Astrocyte (in vitro differentiated cells and primary cell): ENCODE data around the gene NXN. TPM values are rescaled to one million over a fixed set of nuclear protein-coding genes. Genes with fewer than 3 reads are reported as not detected.

Experiments
- DNase-seq: peaks from one replicate; pipeline ENCODE4 v3.0.0-alpha.2; 2010; ENCODE audit warnings: low read depth
- FAIRE-seq: peaks from 2 replicates; lab custom pipeline; 2011; peaks lifted over from hg19 to GRCh38; lab: Jason Lieb, UNC
- H2AFZ ChIP-seq: 2 replicates; pipeline ENCODE4 v1.6.0; 2012; ENCODE audit warnings: low read depth, low read length, inconsistent platforms
- H3K27ac ChIP-seq: 2 replicates; pipeline ENCODE4 v1.5.1; 2011; ENCODE audit warnings: low read depth, low read length, inconsistent platforms
- H3K27me3 ChIP-seq: 2 replicates; pipeline ENCODE4 v1.6.0; 2011; ENCODE audit warnings: low read length, inconsistent platforms; ENCODE audit not compliant: insufficient read depth
- H3K36me3 ChIP-seq: 2 replicates; pipeline ENCODE4 v1.5.1; 2011; ENCODE audit warnings: low read length, inconsistent platforms; ENCODE audit not compliant: insufficient read depth
- H3K4me1 ChIP-seq: 2 replicates; pipeline ENCODE4 v1.5.1; 2011; ENCODE audit warnings: low read length, inconsistent platforms; ENCODE audit not compliant: insufficient read depth
- H3K4me2 ChIP-seq: 2 replicates; pipeline ENCODE4 v1.6.0; 2012; ENCODE audit warnings: low read length, inconsistent platforms
- H3K4me3 ChIP-seq: 2 replicates; pipeline ENCODE4 v1.5.1; 2011; ENCODE audit warnings: low read depth, mild to moderate bottlenecking, low read length, inconsistent platforms; ENCODE audit not compliant: insufficient read depth
- H3K79me2 ChIP-seq: 2 replicates; pipeline ENCODE4 v1.6.0; 2012; ENCODE audit warnings: mild to moderate bottlenecking, low read length, inconsistent platforms; ENCODE audit not compliant: insufficient read depth
- H3K9ac ChIP-seq: 2 replicates; pipeline ENCODE4 v1.6.0; 2012; ENCODE audit warnings: mild to moderate bottlenecking, low read length, inconsistent platforms
- H3K9me3 ChIP-seq: 2 replicates; pipeline ENCODE4 v1.5.1; 2012; ENCODE audit warnings: low read depth, mild to moderate bottlenecking, low read length, inconsistent platforms; ENCODE audit not compliant: insufficient read depth
- H4K20me1 ChIP-seq: 2 replicates; pipeline ENCODE4 v1.6.0; 2012; ENCODE audit warnings: low read length, inconsistent platforms; ENCODE audit not compliant: insufficient read depth
- H3K27ac Mint-ChIP-seq: one replicate; pipeline ENCODE4 v1.8.0; 2021; ENCODE audit warnings: mild to moderate bottlenecking, mixed read lengths; ENCODE audit not compliant: unreplicated experiment
- H3K27me3 Mint-ChIP-seq: one replicate; pipeline ENCODE4 v1.8.0; 2021; ENCODE audit warnings: low read depth, mixed read lengths; ENCODE audit not compliant: unreplicated experiment
- H3K36me3 Mint-ChIP-seq: one replicate; pipeline ENCODE4 v1.8.0; 2021; ENCODE audit warnings: low read depth, mixed read lengths; ENCODE audit not compliant: unreplicated experiment
- H3K4me1 Mint-ChIP-seq: one replicate; pipeline ENCODE4 v1.8.0; 2021; ENCODE audit warnings: low read depth, mixed read lengths; ENCODE audit not compliant: unreplicated experiment
- H3K4me3 Mint-ChIP-seq: one replicate; pipeline ENCODE4 v1.8.0; 2021; ENCODE audit warnings: mild to moderate bottlenecking, moderate library complexity, mixed read lengths; ENCODE audit not compliant: unreplicated experiment
- H3K9me3 Mint-ChIP-seq: one replicate; pipeline ENCODE4 v1.8.0; 2021; ENCODE audit warnings: mild to moderate bottlenecking, mixed read lengths; ENCODE audit not compliant: unreplicated experiment
- CTCF ChIP-seq: IDR thresholded peaks from 2 replicates; pipeline ENCODE4 v1.5.1; 2011; ENCODE audit warnings: low read depth, mild to moderate bottlenecking, inconsistent platforms, low read length, moderate library complexity; ENCODE audit not compliant: insufficient read depth
- EZH2 ChIP-seq: IDR thresholded peaks from 2 replicates; pipeline ENCODE4 v1.6.1; 2012; ENCODE audit warnings: mild to moderate bottlenecking, low read length, inconsistent platforms; ENCODE audit not compliant: insufficient read depth
- total RNA-seq: library from RNA; stranded (reverse); gene quantifications from 2 replicates; pipeline ENCODE4 v1.2.1, GENCODE V29; 2021

Gene NXN
- total RNA-seq, 1 donor from 2014 or later = 104 TPM

GRCh38 chr17:869567-870525, 109.7 kb downstream of the NXN start:
- Histone ChIP-seq H3K79me2 (peaks cover 43% of the 10 kb centered on the region), H3K27ac (peak overlapping the region; percentile 70), H3K4me1 (peaks cover 23% of the 10 kb centered on the region), H3K4me2 (peak overlapping the region; percentile 68), H4K20me1 (peaks cover 57% of the 10 kb centered on the region), H2AFZ (no peak overlapping the region), H3K36me3 (no peaks in the 10 kb centered on the region), H3K4me3 (no peak overlapping the region), H3K9me3 (no peaks in the 10 kb centered on the region), H3K9ac (peak overlapping the region; percentile 74), H3K27me3 (no peaks in the 10 kb centered on the region)
- peaks cover 15% of the 10 kb centered on the region for H3K36me3 Mint-ChIP-seq
- H3K27me3 Mint-ChIP-seq = no peaks in the 10 kb centered on the region
- peaks cover 37% of the 10 kb centered on the region for H3K4me1 Mint-ChIP-seq
- H3K9me3 Mint-ChIP-seq = peaks cover 7% of the 10 kb centered on the region
- H3K27ac Mint-ChIP-seq = peak overlapping the region; percentile 91
- H3K4me3 Mint-ChIP-seq = peak overlapping the region; percentile 10
- TF ChIP-seq EZH2 (no peak), CTCF (no peak)
- FAIRE-seq (peak; percentile 43), DNase-seq (peak; percentile 85)

- H3K4me1 ChIP-seq = peaks cover 23% of the 10 kb centered on the region
- peaks cover 62% of the 10 kb centered on the region for H4K20me1 ChIP-seq
- H3K36me3 Mint-ChIP-seq = peaks cover 19% of the 10 kb centered on the region
- peak overlapping the region; percentile 74 for H3K9ac ChIP-seq
- peaks cover 38% of the 10 kb centered on the region for H3K4me1 Mint-ChIP-seq
- no peaks in the 10 kb centered on the region for H3K36me3 ChIP-seq
- peaks cover 7% of the 10 kb centered on the region for H3K9me3 Mint-ChIP-seq
- peak overlapping the region; percentile 91 for H3K27ac Mint-ChIP-seq
- H3K27ac ChIP-seq = peak overlapping the region; percentile 70
- H3K27me3 Mint-ChIP-seq = no peaks in the 10 kb centered on the region
- no peaks in the 10 kb centered on the region for H3K9me3 ChIP-seq
- TF ChIP-seq CTCF = no peak
- TF ChIP-seq EZH2 = no peak
- peak overlapping the region; percentile 68 for H3K4me2 ChIP-seq
- no peak overlapping the region for H3K4me3 Mint-ChIP-seq
- H3K79me2 ChIP-seq = peaks cover 42% of the 10 kb centered on the region
- no peak overlapping the region for H2AFZ ChIP-seq
- no peak for FAIRE-seq
- H3K27me3 ChIP-seq = no peaks in the 10 kb centered on the region
- peak; percentile 55 for DNase-seq
- H3K4me3 ChIP-seq = no peak overlapping the region
These were observed 110.5 kb downstream of the NXN start for GRCh38 chr17:869086-869485.
